Ovary (tissue), 3 donors: Measurements from ENCODE around the gene NME7.
"Not testable (repeated sequence)": the region's sequence is repeated elsewhere in the genome, so short reads cannot be mapped to it uniquely, and the experiment has no call there.

Source experiments
- POLR2A ChIP-seq: fragments of 450-650 bp; IDR thresholded peaks from one replicate; pipeline ENCODE4 v1.6.1; 2017; ENCODE audit warnings: antibody characterized with exemption, mild to moderate bottlenecking, moderate library complexity
- TF ChIP-seq, protein P1 (sequence below), 3 donors: fragments of 450-650 bp in 2 of 3; fragments of 200-600 bp in 1 of 3; IDR thresholded peaks; one replicate each; pipeline versions ENCODE4 v1.5.1 to v1.8.0; 2016 to 2022; ENCODE audit warnings: antibody characterized with exemption in 3 of 3, mild to moderate bottlenecking in 1 of 3
- donor health status: DM: no; HTN: no; CAD: no.

DNA sequence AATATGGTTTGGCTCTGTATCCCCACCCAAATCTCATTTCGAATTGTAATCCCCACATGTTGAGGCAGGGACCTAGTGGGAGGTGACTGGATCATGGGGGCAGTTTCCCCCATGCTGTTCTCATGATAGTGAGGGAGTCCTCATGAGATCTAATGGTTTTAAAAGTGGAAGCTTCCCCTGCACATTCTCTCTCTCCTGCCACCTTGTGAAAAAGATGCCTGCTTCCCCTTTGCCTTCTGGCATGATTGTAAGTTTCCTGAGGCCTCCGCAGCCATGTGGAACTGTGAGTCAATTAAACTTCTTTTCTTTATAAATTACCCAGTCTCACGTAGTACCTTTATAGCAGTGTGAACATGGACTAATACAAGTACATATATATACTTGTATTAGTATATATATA lies 25.5 kb downstream of the NME7 start:
- TF ChIP-seq, protein P1, sequence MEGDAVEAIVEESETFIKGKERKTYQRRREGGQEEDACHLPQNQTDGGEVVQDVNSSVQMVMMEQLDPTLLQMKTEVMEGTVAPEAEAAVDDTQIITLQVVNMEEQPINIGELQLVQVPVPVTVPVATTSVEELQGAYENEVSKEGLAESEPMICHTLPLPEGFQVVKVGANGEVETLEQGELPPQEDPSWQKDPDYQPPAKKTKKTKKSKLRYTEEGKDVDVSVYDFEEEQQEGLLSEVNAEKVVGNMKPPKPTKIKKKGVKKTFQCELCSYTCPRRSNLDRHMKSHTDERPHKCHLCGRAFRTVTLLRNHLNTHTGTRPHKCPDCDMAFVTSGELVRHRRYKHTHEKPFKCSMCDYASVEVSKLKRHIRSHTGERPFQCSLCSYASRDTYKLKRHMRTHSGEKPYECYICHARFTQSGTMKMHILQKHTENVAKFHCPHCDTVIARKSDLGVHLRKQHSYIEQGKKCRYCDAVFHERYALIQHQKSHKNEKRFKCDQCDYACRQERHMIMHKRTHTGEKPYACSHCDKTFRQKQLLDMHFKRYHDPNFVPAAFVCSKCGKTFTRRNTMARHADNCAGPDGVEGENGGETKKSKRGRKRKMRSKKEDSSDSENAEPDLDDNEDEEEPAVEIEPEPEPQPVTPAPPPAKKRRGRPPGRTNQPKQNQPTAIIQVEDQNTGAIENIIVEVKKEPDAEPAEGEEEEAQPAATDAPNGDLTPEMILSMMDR (IDR thresholded peaks at IDR 0.05) = not testable (repeated sequence)
- TF ChIP-seq POLR2A = not testable (repeated sequence)
